ENCODE data around the gene TRMT112.

- TF ChIP-seq CTCF (IDR thresholded peaks at IDR 0.05; ENCODE audit: low read length) (no peak), EZH2 (IDR thresholded peaks at IDR 0.05; ENCODE audit: borderline replicate concordance, low read length) (no peak)
These were observed 26.1 kb downstream of the TRMT112 start, which contains the start of gene KCNK4 for GRCh38 chr11:64291262-64291751.
